ENCODE results near the gene NLRP6.

Gene NLRP6

GRCh38 chr11:292211-293121, 14.3 kb downstream of the NLRP6 start:
- TF ChIP-seq CTCF (IDR thresholded peaks at IDR 0.05; ENCODE audit: low read depth, low read length), result no peak
- no peak for DNase-seq (ENCODE audit: extremely low read depth, low read depth)

GRCh38 chr11:293271-293851, 15.2 kb downstream of the NLRP6 start:
- DNase-seq (ENCODE audit: extremely low read depth, low read depth), result no peak
- no peak for TF ChIP-seq CTCF (IDR thresholded peaks at IDR 0.05; ENCODE audit: low read depth, low read length)

DNA sequence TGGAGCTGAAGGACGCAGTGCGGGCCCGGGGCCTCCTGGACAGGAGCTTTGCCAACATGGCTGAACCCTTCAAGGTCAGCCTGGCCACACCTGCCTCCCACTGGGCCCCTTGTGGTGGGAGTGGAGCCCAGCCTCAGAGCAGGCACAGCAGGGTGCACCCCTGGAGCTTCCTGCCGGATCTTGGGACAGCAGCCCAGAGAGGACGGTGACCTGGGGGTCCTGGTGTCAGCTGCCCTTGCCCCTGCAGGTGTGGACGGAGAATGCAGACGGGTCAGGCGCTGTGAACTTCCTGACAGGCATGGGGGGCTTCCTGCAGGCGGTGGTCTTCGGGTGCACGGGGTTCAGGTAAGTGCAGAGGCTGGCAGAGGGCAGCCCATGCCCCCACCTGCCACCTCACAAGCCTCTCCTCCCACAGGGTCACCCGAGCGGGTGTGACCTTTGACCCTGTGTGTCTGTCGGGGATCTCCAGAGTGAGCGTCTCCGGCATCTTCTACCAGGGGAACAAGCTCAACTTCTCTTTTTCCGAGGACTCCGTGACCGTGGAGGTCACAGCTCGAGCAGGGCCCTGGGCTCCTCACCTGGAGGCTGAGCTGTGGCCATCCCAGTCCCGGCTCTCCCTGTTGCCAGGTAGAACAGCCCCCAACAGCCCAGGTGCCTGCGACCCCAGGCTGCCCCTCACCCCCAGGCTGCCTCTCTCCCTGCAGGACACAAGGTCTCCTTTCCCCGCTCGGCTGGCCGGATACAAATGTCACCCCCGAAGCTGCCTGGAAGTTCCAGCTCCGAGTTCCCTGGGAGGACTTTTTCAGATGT, 15.8 kb downstream of the NLRP6 start:
- DNase-seq (ENCODE audit: extremely low read depth, low read depth), result no peak

GRCh38 chr11:294780-295179, 16.6 kb downstream of the NLRP6 start:
- DNase-seq (ENCODE audit: extremely low read depth, low read depth), result no peak
- TF ChIP-seq CTCF (IDR thresholded peaks at IDR 0.05; ENCODE audit: low read depth, low read length), result no peak

More for the DNA sequence above, 15.8 kb downstream of the NLRP6 start:
- no peak for TF ChIP-seq CTCF (IDR thresholded peaks at IDR 0.05; ENCODE audit: low read depth, low read length)

DNA sequence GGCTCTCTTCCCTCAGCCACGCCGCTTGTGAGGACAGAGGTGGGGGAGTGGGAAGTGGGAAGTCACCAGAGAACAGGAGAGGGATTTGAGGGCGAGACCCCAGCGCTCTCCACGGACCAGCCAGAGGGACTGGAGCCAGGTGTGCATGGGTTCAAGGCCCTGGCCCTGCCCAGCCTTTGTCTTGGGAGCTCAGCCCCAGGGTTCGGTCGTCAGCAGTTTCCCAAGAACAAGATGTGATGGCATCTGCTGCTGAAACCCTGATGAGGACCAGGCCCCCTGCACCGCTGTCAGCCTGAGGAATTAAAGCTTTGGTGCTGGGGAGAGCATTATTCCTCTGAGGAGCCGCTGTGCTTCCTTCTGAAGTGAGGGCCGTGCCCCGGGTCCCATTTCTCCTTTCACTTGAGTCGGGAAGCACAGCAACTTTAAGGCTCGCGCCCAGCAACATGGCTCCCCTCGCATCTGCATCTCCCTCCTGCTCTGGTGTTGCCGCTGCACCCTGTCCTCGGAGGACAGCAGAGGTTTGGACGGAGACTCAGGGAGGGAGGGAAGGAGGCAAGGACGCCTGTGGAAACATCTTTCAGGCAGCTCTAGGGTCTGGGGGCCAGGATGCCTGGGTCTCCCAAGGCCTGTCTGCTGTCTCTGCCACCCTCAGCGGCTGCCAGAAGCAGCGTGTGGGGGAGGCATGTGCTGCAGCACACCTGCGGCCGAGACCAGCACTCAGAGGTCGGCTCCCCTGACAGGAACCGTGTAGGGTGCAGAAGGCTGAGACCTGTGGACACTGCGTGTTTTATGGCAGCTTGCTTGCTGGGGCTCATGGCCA, 17.4 kb downstream of the NLRP6 start:
- DNase-seq (ENCODE audit: extremely low read depth, low read depth), result no peak

More for the DNA sequence above, 17.4 kb downstream of the NLRP6 start:
- TF ChIP-seq CTCF (IDR thresholded peaks at IDR 0.05; ENCODE audit: low read depth, low read length), result no peak
